Measurements from ENCODE around the gene CDH4.
A peak's percentile ranks its signal among the peaks of the same experiment; 100 is the strongest.

Gene CDH4

DNA sequence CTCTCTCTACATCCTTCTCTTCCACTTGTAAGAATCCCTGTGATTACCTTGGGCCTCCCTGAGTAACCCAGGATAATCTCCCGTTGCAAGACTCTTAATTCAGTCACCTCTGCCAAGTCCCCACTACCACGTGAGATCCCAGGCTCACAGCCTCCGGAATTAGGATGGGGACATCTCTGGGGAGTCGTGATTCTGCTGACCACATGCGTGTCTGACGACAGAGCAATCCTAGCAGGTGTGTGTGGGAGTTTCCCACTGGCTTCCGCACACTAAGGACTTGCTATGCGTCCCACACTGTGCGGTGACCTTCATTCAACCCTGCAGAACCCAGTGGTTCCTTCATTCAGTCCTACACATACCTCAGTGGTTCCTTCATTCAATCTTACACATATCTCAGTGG lies 11.9 kb downstream of the CDH4 start:
- Histone ChIP-seq H2BK12ac (ENCODE audit: low read length) (no peak overlapping the region), H3K27ac (ENCODE audit: low read depth, low read length) (no peak overlapping the region), H3K14ac (ENCODE audit: low read length) (no peak overlapping the region), H2BK120ac (ENCODE audit: insufficient read depth, low read length, poor library complexity) (no peak overlapping the region), H3K4ac (ENCODE audit: low read depth, low read length) (no peak overlapping the region), H3K4me1 (ENCODE audit: control insufficient read depth in 1 of 2, insufficient read depth in 2 of 2, low read length in 2 of 2) (peaks cover 0 to 6% of the 10 kb centered on the region in 2 experiments), H3K4me3 (ENCODE audit: low read depth, low read length) (no peak overlapping the region), H3K4me2 (ENCODE audit: low read length) (no peak overlapping the region), H3K9me3 (ENCODE audit: insufficient read depth, low read depth, low read length) (peaks cover under 1% of the 10 kb centered on the region), H3K18ac (ENCODE audit: low read length) (no peak overlapping the region), H4K8ac (ENCODE audit: low read depth, low read length) (no peak overlapping the region), H2AFZ (ENCODE audit: insufficient read depth, low read length, poor library complexity) (no peak overlapping the region), H3K79me2 (ENCODE audit: control insufficient read depth, insufficient read depth, low read length, poor library complexity) (no peaks in the 10 kb centered on the region), H3K23ac (ENCODE audit: low read length) (no peak overlapping the region), H4K91ac (ENCODE audit: low read depth, low read length) (no peak overlapping the region), H3K36me3 (ENCODE audit: control insufficient read depth in 1 of 2, insufficient read depth in 2 of 2, low read length in 2 of 2) (no peaks in the 10 kb centered on the region), H3K9ac (ENCODE audit: low read length) (no peak overlapping the region), H2AK5ac (ENCODE audit: low read length) (no peak overlapping the region), H3K79me1 (ENCODE audit: low read length) (no peaks in the 10 kb centered on the region), H4K12ac (ENCODE audit: low read depth, low read length) (no peak overlapping the region), H3K27me3 (ENCODE audit: insufficient read depth, low read length) (no peaks in the 10 kb centered on the region), H2BK5ac (ENCODE audit: low read depth, low read length, poor library complexity) (no peak overlapping the region)
- no peak for DNase-seq
- WGBS (ENCODE audit: extremely low coverage, insufficient coverage, insufficient read length) = no CpG with 5 or more reads among the region's 9 CpGs

DNA sequence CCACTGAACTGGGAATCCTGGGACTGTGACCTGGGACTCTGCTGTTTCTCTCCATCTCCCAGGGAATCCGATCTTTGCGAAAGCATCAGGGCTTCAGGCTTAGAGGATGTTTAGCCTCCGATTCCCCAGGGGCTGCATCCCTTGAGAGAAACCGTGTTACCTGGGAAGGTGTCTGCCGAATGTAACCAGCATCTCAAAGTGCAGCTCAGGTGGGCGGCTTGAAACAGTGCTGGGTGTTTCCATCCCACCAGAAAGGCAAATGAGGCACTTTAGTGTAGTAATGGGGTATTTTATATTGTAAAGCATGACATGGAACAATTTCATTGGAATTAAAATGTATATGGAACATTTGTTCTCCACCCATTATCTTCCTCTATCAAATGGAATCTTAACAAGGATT lies 15.2 kb downstream of the CDH4 start:
- no peak for DNase-seq
- no peaks in the 10 kb centered on the region for H3K79me2 ChIP-seq (ENCODE audit: control insufficient read depth, insufficient read depth, low read length, poor library complexity)
- H4K12ac ChIP-seq (ENCODE audit: low read depth, low read length) = no peak overlapping the region
- H4K91ac ChIP-seq (ENCODE audit: low read depth, low read length) = no peak overlapping the region
- no peaks in the 10 kb centered on the region for H3K27me3 ChIP-seq (ENCODE audit: insufficient read depth, low read length)
- H3K4ac ChIP-seq (ENCODE audit: low read depth, low read length) = no peak overlapping the region
- H3K27ac ChIP-seq (ENCODE audit: low read depth, low read length) = no peak overlapping the region
- no peak overlapping the region for H3K9ac ChIP-seq (ENCODE audit: low read length)
- no peak overlapping the region for H2BK120ac ChIP-seq (ENCODE audit: insufficient read depth, low read length, poor library complexity)
- no peak overlapping the region for H3K14ac ChIP-seq (ENCODE audit: low read length)
- no peak overlapping the region for H2BK5ac ChIP-seq (ENCODE audit: low read depth, low read length, poor library complexity)
- H3K4me3 ChIP-seq (ENCODE audit: low read depth, low read length) = no peak overlapping the region
- no peak overlapping the region for H3K4me2 ChIP-seq (ENCODE audit: low read length)
- no peak overlapping the region for H3K23ac ChIP-seq (ENCODE audit: low read length)
- no peak overlapping the region for H4K8ac ChIP-seq (ENCODE audit: low read depth, low read length)
- peaks cover 0 to 6% of the 10 kb centered on the region in 2 experiments for H3K4me1 ChIP-seq (ENCODE audit: control insufficient read depth in 1 of 2, insufficient read depth in 2 of 2, low read length in 2 of 2)
- no peak overlapping the region for H3K18ac ChIP-seq (ENCODE audit: low read length)
- H3K9me3 ChIP-seq (ENCODE audit: insufficient read depth, low read depth, low read length) = peaks cover 3% of the 10 kb centered on the region
- no CpG with 5 or more reads among the region's 6 CpGs for WGBS (ENCODE audit: extremely low coverage, insufficient coverage, insufficient read length)
- H2AK5ac ChIP-seq (ENCODE audit: low read length) = no peak overlapping the region
- no peaks in the 10 kb centered on the region for H3K79me1 ChIP-seq (ENCODE audit: low read length)
- H2BK12ac ChIP-seq (ENCODE audit: low read length) = no peak overlapping the region
- no peaks in the 10 kb centered on the region for H3K36me3 ChIP-seq (ENCODE audit: control insufficient read depth in 1 of 2, insufficient read depth in 2 of 2, low read length in 2 of 2)
- H2AFZ ChIP-seq (ENCODE audit: insufficient read depth, low read length, poor library complexity) = no peak overlapping the region

DNA sequence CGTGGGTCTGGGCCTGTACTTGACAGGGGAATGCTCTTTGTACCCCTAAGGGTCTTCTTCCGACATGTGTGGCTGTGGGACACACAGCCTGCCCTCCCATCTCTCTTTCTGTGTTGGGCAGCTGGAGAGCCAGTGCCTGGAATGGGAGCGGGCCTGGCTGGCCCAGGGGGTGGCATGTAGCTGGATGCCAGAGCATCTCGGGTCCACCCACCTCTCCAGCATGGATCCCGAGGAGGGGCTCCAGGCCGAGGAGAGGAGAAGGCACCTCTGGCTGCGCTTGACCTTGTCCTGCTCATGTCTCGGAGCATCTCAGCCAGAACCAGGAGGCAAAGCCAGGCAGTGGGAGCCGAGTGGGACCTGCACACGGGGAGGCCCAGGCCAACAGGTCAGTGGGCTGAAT lies 16.0 kb downstream of the CDH4 start:
- WGBS (ENCODE audit: extremely low coverage, insufficient coverage, insufficient read length) = no CpG with 5 or more reads among the region's 10 CpGs

DNA sequence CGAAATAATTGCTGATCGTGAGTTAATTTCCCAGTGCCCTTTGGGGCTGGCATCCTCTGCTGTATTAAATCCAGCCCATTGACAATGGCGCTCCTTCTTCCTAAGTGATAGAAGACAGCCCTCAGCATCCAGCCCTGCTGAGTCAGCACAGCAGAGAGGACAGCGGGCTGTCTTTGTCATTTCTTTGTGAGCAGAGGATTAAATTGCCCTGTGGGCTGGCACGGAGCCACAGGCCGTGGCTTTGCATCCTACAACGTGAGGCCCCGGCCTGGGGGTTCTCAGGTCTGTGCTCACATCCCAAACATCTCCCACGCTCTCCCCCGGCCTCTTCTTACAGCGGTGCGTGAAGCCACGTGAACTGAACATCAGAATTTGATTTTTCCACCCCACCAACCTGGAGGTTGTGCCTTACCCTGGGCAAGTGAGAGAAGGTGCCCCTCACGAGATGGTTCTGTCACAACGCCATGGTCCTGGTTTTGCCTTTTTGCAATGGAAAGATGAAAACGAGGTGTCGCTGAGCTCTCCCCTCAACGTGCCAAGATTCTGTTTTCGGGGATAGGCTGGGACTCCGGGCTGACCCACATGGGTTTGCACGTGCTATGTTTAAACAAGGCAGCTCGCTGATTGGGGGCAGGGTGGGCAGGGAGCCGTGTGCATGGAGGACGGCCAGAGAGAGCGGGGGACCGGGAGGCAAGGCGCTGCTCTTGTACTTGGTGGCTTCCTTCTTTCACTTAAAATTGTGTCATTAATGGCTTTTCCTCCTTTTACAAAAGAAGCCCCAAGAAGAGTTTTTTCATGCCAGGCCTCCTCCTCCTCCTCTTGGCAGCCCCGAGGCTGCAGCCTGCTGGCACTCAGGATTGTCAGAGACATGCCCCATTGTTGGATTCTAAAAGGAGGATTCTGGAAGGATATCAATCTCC lies 19.5 kb downstream of the CDH4 start:
- Histone ChIP-seq H3K27me3 (ENCODE audit: insufficient read depth, low read length) (no peaks in the 10 kb centered on the region), H3K4ac (ENCODE audit: low read depth, low read length) (no peak overlapping the region), H3K9ac (ENCODE audit: low read length) (peak overlapping the region; percentile 60), H2BK12ac (ENCODE audit: low read length) (no peak overlapping the region), H3K4me1 (ENCODE audit: control insufficient read depth in 1 of 2, insufficient read depth in 2 of 2, low read length in 2 of 2) (peaks cover 0 to 6% of the 10 kb centered on the region in 2 experiments), H3K79me2 (ENCODE audit: control insufficient read depth, insufficient read depth, low read length, poor library complexity) (no peaks in the 10 kb centered on the region), H3K23ac (ENCODE audit: low read length) (no peak overlapping the region), H3K36me3 (ENCODE audit: control insufficient read depth in 1 of 2, insufficient read depth in 2 of 2, low read length in 2 of 2) (no peaks in the 10 kb centered on the region), H4K8ac (ENCODE audit: low read depth, low read length) (no peak overlapping the region), H3K4me2 (ENCODE audit: low read length) (no peak overlapping the region), H3K9me3 (ENCODE audit: insufficient read depth, low read depth, low read length) (peaks cover 13% of the 10 kb centered on the region), H2BK5ac (ENCODE audit: low read depth, low read length, poor library complexity) (no peak overlapping the region), H3K79me1 (ENCODE audit: low read length) (no peaks in the 10 kb centered on the region), H3K18ac (ENCODE audit: low read length) (no peak overlapping the region), H2AK5ac (ENCODE audit: low read length) (no peak overlapping the region), H4K91ac (ENCODE audit: low read depth, low read length) (no peak overlapping the region), H2BK120ac (ENCODE audit: insufficient read depth, low read length, poor library complexity) (no peak overlapping the region), H2AFZ (ENCODE audit: insufficient read depth, low read length, poor library complexity) (no peak overlapping the region), H4K12ac (ENCODE audit: low read depth, low read length) (no peak overlapping the region), H3K14ac (ENCODE audit: low read length) (no peak overlapping the region), H3K27ac (ENCODE audit: low read depth, low read length) (no peak overlapping the region), H3K4me3 (ENCODE audit: low read depth, low read length) (no peak overlapping the region)
- DNase-seq = no peak
- no CpG with 5 or more reads among the region's 28 CpGs for WGBS (ENCODE audit: extremely low coverage, insufficient coverage, insufficient read length)

More for the DNA sequence above, 16.0 kb downstream of the CDH4 start:
- no peak overlapping the region for H4K91ac ChIP-seq (ENCODE audit: low read depth, low read length)
- H3K27me3 ChIP-seq (ENCODE audit: insufficient read depth, low read length) = no peaks in the 10 kb centered on the region
- H3K18ac ChIP-seq (ENCODE audit: low read length) = no peak overlapping the region
- no peak overlapping the region for H3K9ac ChIP-seq (ENCODE audit: low read length)
- H3K79me2 ChIP-seq (ENCODE audit: control insufficient read depth, insufficient read depth, low read length, poor library complexity) = no peaks in the 10 kb centered on the region
- H3K4me3 ChIP-seq (ENCODE audit: low read depth, low read length) = no peak overlapping the region
- H3K9me3 ChIP-seq (ENCODE audit: insufficient read depth, low read depth, low read length) = peaks cover 3% of the 10 kb centered on the region
- H2AK5ac ChIP-seq (ENCODE audit: low read length) = no peak overlapping the region
- peaks cover 0 to 6% of the 10 kb centered on the region in 2 experiments for H3K4me1 ChIP-seq (ENCODE audit: control insufficient read depth in 1 of 2, insufficient read depth in 2 of 2, low read length in 2 of 2)
- H2AFZ ChIP-seq (ENCODE audit: insufficient read depth, low read length, poor library complexity) = no peak overlapping the region
- H3K36me3 ChIP-seq (ENCODE audit: control insufficient read depth in 1 of 2, insufficient read depth in 2 of 2, low read length in 2 of 2) = no peaks in the 10 kb centered on the region
- H3K27ac ChIP-seq (ENCODE audit: low read depth, low read length) = no peak overlapping the region
- no peak overlapping the region for H3K4ac ChIP-seq (ENCODE audit: low read depth, low read length)
- H3K14ac ChIP-seq (ENCODE audit: low read length) = no peak overlapping the region
- no peak overlapping the region for H4K8ac ChIP-seq (ENCODE audit: low read depth, low read length)
- no peak overlapping the region for H2BK120ac ChIP-seq (ENCODE audit: insufficient read depth, low read length, poor library complexity)
- H2BK5ac ChIP-seq (ENCODE audit: low read depth, low read length, poor library complexity) = no peak overlapping the region
- no peak overlapping the region for H4K12ac ChIP-seq (ENCODE audit: low read depth, low read length)
- H3K79me1 ChIP-seq (ENCODE audit: low read length) = no peaks in the 10 kb centered on the region
- H2BK12ac ChIP-seq (ENCODE audit: low read length) = no peak overlapping the region
- no peak overlapping the region for H3K23ac ChIP-seq (ENCODE audit: low read length)
- DNase-seq = no peak
- no peak overlapping the region for H3K4me2 ChIP-seq (ENCODE audit: low read length)
